NCI-H1436 (cell line): ENCODE results near the gene RIC3.

Experiments
- DNase-seq: peaks from one replicate; lab custom pipeline; 2025; lab: John Stamatoyannopoulos, UW

Gene RIC3

DNA sequence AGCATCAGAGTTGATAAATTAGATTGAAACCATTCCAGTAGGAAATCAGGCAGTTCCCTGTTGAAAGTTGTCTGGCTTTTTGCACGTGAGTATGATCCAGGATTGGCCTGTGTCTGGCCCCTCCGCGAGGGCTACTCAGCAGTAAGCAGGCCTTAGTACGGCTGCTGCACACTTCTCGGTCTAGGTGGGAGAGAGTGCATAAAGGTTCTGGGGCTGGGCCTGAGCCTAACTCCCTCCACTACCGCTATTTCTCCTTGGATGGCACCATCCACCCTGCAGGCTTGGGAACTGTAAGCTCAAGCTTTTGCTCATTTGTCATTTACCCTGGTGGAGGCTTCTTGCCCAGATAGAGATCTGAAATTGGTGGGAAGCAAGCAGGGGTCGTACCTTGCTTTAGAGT, 65.9 kb downstream of the RIC3 start:
- no peak for DNase-seq

- DNase-seq, result no peak
Observed at GRCh38 chr11:8102296-8102915, 66.4 kb downstream of the RIC3 start.

GRCh38 chr11:8101421-8101820, 67.4 kb downstream of the RIC3 start:
- no peak for DNase-seq

GRCh38 chr11:8100605-8101004, 68.2 kb downstream of the RIC3 start:
- DNase-seq, result no peak

DNA sequence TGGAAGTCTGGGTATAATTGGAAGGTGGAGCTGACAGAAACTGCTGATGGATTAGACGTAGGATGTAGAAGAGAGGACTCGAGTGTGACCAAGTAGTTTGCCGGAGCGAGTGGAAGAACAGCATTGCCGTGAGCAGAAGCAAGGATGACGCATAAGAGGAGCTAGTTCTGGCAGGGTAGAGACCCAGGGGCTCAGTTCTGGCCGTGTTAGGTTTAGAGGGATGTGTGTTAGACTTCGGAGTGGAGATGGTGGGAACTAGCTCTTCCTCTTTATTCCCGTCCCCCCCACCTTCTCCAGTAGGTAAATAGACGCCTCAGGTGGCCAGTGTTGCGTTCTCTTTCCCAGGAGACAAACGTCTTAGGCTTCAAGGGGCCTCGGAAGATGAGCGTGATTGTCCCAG, 68.7 kb downstream of the RIC3 start:
- DNase-seq, result no peak

DNA sequence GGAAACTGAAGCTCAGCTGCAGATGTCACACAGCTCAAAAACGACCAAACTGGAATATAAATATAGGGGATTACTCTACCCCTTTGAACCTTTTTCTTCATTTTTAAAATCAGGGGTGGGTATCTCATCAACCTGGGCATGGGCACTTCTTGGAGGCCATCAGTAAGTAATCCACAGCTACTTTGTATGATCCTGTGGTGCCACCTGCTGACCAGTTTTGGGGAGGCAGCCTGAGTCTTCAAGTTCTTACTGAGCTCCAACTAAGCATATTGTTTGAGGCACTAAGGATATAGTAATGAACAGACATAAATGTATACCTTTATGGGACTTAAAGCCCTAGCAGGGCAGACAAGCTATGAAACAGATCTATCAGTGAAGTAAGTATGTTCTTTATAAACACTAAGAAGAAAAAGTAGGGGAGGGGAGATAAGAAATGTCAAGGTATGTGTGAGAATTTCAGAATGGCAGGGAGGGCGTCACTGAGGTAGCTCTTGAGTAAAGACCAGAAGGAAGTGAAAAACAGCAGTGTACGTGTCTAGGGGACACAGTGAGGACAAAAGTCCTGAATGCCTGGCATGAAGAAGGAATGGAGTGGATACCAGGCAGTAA, 69.4 kb downstream of the RIC3 start:
- peak; percentile 50 for DNase-seq

DNA sequence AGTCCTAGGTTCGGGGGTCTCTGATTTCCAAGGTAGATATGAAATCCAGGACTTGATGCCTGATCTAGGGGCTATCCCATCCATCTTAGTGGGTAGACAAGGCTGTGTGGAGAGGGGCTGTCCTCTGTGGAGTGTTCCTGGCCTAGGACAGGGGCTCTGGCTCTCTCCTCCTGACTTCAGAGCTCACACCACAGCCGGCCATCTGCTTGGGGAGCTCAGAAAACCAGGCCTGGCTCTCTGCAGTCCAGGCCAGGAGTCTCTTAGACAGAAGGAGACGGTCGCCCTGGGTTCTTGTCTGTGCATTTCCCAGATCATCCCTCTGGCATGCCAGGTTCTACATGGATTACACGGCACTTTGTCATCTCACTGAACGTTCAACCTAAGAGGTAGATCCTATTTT, 69.9 kb downstream of the RIC3 start:
- no peak for DNase-seq

GRCh38 chr11:8098361-8098760, 70.5 kb downstream of the RIC3 start:
- DNase-seq, result no peak

GRCh38 chr11:8097926-8098325, 70.9 kb downstream of the RIC3 start:
- no peak for DNase-seq

- no peak for DNase-seq
Observed at GRCh38 chr11:8097468-8097867, 71.4 kb downstream of the RIC3 start.

DNA sequence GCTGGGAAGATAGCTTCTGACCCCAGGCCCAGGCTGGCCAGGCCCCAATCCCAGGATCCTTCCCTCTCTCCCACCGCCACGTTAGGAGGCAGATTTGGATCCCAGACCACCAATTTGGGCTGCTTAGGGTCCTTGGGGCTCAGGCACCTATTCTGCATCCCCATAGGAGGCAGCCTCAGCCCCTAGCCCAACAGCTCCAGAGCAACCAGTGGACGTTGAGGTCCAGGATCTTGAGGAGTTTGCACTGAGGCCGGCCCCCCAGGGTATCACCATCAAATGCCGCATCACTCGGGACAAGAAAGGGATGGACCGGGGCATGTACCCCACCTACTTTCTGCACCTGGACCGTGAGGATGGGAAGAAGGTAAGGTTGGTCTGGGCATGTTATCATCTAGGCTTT, 71.8 kb downstream of the RIC3 start:
- no peak for DNase-seq

GRCh38 chr11:8096575-8096974, 72.2 kb downstream of the RIC3 start:
- DNase-seq, result no peak

GRCh38 chr11:8095806-8096522, 72.9 kb downstream of the RIC3 start:
- no peak for DNase-seq

GRCh38 chr11:8095371-8095770, 73.5 kb downstream of the RIC3 start:
- DNase-seq, result no peak

GRCh38 chr11:8094656-8095055, 74.2 kb downstream of the RIC3 start:
- DNase-seq, result no peak

GRCh38 chr11:8093931-8094575, 74.8 kb downstream of the RIC3 start:
- DNase-seq, result no peak

DNA sequence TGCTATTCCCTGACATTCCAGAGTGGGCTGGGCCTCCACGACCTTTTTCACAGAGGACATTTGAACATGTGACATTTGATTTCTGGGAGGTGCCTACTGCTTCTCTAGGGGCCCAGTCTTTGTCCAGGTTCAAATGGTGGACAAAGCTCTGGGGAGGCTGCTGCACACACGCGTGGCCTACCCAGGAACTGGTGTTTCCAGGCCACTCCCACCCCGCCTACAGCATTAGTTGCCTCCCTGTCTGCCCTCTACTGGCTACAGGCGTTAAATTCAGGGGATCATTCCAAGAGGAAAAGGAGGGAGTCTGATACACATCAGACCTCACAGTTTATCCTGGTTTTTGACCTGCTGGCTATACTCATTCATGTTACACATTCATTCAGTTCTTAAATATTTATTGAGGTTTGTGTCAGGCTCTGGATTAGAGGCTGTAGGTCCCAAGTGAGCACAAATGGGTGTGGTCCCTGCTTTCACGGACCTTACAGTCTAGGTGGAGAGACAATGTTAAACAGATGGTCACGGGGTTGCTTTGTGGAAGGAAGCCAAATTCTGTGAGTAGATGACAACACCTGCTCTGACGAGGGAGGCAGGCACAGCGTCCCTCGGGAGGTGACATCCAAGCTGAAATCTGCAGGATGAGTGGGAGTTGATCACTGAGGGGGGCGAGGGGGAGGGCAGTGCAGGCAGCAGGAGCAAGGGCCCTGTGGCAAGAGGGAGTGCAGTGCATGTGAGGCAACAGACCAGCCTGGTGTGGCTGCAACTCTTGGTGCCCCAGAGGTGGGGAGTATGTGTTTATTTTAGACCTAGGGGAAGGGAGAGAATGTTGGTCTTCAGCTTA, 76.0 kb downstream of the RIC3 start:
- DNase-seq, result peak; percentile 68

DNA sequence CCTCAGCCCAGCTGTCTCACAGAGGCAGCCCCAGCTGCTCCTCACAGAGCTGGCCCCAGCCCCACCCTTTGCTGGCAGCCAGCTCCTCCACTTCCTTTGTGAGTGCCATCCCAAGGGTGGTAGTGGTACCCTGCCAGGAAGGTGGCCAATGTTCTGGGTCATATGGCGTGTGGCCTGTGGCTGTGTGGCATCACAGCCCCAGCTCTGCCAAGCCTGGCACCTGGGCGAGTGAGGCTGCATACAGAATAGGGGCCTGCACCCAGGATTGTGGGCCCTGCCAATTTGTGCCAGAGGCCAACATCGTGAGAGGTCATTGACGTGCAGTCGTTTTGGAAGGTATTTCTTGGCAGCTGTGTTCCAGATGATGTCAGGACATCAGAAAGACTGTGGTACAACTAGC, 77.1 kb downstream of the RIC3 start:
- no peak for DNase-seq

DNA sequence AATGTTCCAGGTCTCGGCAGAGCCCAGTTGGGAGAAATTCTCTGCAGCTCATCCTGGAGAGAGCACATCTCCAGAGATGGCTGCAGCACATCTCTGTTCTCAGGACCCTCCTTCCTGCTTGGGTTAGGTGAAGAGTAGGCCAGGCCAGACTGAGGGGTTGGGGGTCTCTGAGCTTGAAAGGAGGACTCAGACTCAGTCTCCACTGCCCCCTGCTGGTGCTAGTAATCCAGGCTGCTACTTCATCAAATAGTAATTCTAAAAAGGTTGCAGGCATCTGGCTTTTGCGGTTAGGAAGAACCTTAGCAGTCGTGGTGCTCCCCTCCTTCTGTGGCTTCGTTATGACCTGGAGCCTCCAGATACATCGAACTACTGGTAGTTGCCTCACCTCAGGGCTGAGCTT, 78.1 kb downstream of the RIC3 start:
- DNase-seq, result peak; percentile 24

- no peak for DNase-seq
Observed at GRCh38 chr11:8089791-8090510, 78.9 kb downstream of the RIC3 start.

DNA sequence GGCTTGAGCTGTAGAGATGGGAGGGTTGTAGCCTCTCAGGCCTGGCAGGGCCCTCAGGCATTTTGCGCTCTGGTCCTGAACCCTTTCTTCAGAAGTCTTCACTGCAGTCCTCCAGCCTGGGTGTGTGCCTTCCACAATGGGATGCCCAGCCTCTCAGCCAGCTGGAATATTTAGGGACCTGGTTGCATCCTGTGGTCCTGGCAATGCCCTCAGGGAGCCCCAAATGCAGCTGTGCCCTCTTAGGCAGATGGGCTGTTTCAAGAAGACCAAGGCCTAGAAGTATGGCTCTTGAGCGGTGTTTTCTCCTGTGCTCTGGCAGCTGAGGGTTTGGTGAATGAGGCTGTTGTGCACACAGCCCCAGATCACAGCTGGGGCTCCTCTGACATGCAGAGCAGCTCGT, 81.1 kb downstream of the RIC3 start:
- DNase-seq, result no peak

DNA sequence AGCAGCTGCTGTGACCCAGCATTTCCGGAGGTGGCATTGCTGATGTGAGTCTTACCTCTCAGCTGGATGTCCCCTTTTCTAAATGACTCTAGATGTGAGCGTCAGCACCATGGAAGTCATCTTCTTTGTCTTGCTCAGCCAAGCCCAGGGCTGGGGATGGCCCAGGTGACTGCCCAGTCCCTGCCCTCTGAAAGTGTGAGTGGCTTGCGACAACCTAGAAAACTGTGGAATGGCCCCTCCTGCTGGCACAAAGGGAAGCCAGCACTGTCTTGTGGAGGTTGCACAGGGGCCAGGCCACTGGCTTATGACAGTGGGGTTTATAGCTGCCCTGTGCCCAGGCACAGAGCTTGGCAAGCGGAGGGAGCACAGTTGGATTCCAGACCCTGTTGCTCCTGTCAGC, 81.6 kb downstream of the RIC3 start:
- no peak for DNase-seq
